Islet of Langerhans (tissue), 1 donor: ENCODE results near the gene LPCAT3.
"Not testable (repeated sequence)": the region's sequence is repeated elsewhere in the genome, so short reads cannot be mapped to it uniquely, and the experiment has no call there.

Experiments used
- FAIRE-seq: peaks from one replicate; lab custom pipeline; 2011; peaks lifted over from hg19 to GRCh38; lab: Jason Lieb, UNC

Gene LPCAT3, protein sequence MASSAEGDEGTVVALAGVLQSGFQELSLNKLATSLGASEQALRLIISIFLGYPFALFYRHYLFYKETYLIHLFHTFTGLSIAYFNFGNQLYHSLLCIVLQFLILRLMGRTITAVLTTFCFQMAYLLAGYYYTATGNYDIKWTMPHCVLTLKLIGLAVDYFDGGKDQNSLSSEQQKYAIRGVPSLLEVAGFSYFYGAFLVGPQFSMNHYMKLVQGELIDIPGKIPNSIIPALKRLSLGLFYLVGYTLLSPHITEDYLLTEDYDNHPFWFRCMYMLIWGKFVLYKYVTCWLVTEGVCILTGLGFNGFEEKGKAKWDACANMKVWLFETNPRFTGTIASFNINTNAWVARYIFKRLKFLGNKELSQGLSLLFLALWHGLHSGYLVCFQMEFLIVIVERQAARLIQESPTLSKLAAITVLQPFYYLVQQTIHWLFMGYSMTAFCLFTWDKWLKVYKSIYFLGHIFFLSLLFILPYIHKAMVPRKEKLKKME

DNA sequence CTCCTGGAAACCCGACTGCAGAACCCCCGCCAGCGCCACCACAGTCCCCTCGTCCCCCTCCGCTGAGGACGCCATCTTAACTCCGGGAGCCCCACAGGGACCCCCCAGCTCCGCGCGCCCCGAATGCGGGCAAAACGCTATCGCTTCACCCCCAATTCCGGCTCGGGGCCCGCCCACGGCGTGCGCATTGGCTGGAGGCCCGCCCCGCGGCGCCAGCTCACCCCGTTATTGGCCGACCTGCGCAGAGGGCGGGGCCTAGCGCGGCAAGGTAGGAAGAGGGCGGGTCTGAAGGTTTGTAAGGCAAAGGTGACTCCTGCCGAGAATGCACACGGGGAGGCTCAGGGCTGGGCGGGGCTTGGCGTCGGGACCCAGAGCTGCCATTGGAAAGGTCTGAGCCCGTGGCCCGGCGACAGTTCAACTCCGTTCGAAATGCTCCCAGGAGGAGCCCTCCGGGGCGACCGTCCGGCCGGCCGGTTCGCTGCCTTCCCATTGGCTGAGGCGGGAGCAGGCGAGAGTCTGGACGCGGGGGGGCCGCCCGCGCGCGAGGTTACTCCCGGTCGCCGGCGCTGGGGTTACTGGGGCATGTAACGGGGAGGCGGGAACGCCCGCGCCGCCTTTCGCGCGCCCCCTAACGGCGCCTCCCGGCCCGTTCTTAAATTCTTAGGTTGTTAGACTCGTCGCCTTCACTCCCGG, at the start of gene LPCAT3:
Gene LPCAT3 (minus strand): TSS at position 127 of the 693 bp plus-strand sequence. CDS start 52 bp downstream, at position 75.
- FAIRE-seq = no peak

DNA sequence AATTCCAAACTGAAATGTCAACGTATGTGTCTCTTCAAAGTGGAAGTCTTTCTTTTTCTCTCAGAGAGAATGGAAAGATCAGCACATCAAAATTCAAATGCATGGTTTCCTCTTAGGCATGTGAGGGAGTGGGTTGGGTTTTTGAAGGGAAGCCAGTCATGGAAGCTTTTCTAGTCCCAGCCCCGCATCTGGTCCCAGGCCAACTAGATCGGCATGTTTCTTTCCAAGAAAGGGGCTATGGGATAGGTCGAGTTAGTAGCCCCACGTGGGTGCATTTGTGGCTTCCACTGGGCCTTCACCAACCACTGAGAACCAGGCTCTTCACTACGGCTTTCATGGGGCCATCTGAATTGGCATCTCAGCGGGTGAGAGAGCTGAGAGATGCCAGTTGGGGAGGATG, 48.8 kb upstream of the LPCAT3 start:
- no peak for FAIRE-seq

DNA sequence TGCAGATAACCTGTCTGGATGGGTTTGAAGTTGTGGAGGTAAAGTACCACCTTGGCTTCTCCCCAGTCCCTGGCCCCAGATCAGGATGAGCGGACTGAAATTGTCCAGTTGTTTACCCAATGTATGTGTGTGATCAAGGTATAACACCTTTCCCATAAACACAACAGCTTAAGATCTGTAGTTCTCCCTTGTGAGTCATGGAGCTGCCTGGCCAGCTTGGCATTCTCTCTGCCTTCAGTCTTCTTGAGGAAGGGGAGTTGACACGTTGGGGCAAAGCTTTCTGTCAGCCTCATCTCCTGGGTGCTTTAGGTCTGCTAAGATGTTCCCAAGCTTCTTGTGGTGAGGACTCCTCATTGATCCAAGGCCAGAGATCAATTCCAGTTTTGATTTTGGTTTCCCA, 48.3 kb upstream of the LPCAT3 start:
- no peak for FAIRE-seq

DNA sequence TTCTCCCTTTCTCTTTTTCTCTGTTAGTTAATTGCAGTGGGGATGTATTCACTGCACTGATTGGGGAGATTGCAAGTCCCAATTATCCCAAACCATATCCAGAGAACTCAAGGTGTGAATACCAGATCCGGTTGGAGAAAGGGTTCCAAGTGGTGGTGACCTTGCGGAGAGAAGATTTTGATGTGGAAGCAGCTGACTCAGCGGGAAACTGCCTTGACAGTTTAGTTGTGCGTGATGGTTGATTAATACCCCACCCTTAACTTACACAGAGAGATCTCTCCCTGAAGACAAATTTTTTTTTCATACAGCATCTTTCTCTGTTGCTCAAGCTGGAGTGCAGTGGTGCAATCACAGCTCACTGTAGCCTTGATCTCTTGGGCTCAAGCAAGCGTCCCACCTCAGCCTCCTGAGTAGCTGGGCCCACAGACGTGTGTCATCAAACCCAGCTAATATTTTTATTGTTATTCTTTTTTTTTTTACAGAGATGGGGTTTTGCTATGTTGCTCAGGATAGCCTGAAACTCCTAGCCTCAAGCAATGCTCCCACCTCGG, 46.9 kb upstream of the LPCAT3 start:
- no peak for FAIRE-seq

DNA sequence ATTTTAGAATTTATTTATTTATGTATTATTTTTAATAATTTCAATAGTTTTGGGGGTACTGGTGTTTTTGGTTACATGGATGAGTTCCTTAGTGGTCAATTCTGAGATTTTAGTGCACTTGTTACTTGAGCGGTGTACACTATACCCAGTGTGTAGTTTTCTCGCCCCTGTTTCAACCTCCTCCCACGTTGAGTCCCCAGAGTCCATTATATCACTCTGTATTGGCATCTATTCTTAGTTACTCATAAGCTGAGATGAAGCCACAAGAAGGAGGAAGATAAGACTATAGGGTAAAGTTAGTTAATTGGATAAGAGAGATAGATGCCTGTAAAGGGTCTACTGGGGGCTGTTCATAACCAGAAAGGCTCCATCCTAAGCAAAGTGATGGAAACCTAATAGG, 46.2 kb upstream of the LPCAT3 start:
- no peak for FAIRE-seq

DNA sequence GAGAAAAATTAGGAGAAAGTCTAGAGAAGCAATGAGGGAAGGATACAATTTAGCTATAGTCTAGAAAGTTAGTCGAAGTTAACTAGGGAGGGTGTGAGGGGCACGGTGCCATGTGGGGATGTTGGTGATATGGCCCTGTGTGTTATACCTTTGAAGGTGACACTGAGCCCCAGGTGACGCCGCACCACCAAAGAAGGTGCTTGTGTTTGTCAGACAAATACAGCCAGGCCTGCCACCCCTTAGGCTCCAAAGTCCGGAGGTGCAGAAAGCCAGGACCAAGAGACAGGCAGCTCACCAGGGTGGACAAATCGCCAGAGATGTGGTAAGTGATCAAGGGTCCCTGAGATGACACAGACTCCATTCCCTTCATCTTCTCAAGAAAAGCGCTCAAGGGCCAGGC, 43.3 kb upstream of the LPCAT3 start:
- no peak for FAIRE-seq

DNA sequence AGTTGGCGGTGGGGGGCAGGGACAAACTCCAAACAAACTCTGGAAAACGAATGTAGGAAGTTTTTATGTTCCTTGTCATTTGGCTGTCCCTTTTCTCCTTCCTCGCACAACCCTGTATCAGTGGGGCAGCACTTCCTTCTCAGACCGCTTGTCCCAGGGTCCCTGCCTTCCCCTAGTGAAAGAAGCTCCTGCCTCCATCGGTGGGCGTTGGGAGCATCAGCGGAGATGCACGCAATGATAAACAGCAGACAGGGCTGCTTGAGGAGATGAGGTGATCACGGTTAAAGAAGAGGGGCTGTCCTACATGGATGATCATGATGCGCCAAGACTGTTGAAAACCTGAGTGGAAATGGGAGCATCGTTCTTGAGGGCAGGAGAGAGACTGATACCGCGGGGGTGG, 42.9 kb upstream of the LPCAT3 start:
- FAIRE-seq = no peak

DNA sequence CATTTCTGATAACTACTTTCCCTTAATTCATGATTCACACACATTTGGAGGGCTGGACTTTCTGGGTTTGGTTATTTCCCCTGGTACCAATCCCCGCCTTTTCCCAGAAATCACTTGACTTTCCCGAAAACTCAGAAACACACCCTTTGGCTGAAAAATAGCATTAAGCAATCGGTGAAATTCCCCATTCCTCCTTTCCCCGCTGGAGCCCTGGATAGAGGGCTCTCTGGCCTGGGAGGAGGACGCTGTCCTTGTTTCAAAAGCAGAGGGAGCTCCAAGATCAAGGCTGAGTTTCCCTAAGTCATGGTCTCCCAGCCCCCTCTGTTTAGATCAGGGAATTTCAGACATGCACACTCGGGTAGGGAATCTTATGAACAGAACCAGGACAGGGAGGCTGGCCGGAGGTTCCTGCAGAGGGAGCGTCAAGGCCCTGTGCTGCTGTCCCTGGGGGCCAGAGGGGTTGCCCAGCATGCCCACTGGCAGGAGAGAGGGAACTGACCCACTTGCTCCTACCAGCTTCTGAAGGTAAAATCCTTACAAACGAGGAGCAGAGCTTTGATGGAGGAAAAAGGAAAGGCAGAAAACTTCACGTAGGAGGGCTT, 42.2 kb upstream of the LPCAT3 start, which contains the start of gene C1S:
Gene C1S (plus strand): TSS at position 366 of the 602 bp plus-strand sequence. CDS start 1,195 bp downstream, outside the sequence.
- FAIRE-seq = no peak

DNA sequence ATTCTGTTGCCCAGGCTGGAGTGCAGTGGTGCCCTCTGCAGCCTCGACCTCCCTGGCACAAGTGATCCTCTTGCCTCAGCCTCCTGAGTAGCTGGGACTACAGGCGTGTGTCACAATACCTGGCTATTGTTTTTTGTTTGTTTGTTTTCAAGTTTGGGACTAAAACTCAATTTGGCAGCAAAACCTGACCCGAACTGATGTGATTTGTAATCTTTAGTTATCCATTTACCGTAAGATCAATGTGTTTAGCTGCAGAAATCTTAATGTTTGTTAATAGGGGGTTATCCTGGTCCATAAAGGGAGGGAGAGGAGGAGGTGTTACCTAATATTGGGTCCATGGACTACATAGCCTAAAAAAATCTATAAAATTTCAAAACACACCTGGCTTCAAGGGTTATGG, 41.5 kb upstream of the LPCAT3 start:
- no peak for FAIRE-seq

DNA sequence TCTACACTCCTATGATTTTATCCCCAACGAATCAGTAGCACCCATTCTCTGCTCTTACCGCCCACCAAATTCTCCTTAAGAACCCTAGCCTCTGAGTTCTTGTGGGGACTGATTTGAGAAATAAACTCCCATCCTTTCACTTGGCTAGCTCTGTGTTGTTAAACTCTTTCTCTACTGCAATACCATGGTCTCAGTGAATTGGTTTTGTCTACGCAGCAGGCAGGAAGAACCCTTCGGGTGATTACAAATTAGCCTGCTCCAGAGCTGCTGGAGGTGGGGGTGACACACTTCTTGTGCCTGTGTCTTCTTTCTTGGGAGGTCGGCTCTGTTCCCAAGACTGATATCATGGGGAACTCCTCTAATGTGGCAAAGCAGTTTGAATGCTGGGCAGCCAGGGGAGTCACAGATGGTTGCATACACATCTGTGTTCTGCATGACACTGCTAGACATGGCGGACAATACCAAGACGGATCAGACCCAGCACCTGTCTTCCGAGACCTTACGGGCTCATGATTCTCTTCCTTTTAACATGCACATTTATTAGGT, 40.6 kb upstream of the LPCAT3 start:
- FAIRE-seq = no peak

DNA sequence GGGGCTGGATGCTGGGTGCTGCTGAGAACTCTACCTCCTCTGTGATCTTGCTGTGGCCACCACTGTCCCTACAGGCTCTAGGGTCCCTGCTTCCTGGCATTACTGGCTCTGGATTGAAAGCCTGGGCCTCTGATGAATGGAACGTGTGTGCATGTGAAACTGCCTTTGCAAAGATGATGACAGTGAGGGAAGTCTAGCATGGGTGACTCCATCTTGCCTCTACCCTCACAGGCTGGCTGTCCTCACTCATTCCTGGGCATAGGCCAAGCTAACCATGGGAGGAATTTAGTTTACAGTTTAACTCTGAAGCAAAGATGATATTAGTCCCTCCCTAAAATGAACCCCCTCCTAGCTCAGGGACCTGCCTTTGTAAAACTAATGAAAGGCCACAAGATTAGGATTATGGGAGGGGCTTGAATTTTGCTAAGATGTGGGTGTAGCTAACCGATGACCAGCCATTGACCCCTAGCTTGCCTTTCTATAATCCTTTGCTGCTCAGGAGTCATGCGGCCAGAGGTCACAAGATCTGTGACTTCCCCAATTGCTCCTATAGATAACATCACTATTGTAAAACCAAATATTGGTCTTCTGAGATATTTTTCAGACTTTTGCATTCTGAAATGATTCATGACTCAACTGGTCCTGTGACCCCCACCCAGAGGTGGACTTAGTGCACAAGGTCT, 40.0 kb upstream of the LPCAT3 start:
- no peak for FAIRE-seq

DNA sequence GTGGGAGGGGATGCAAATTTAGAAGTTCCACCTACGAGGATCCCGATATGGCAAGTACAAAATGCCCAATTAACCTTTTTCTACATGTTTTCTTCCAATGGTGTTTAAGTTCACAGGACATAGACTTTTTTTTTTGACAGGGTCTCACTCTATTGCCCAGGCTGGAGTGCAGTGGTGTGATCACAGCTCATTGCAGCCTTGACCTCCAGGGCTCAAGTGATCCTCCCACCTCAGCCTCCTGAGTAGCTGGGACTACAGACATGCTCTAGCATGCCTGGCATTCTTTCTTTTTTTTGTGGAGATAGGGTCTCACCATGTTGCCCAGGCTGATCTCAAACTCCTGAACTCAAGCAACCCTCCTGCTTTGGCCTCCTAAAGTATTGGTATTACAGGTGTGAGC, 37.5 kb upstream of the LPCAT3 start:
- FAIRE-seq = not testable (repeated sequence)

DNA sequence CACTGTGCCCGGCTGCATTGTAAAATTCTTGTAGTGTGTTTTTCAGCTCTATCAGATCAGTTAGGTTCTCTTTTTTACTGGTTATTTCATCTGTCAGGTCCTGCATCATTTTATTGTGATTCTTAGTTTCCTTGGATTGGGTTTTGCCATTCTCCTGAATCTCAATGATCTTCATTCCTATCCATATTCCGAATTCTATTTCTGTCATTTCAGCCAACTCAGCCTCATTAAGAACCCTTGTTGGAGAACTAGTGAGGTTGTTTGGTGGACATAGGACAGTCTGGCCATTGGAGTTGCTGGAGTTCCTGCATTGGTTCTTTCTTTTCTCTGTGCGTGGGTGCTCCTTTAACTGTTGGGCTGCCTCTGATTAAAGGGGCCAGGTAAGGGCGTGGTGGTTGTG, 36.6 kb upstream of the LPCAT3 start:
- no peak for FAIRE-seq

DNA sequence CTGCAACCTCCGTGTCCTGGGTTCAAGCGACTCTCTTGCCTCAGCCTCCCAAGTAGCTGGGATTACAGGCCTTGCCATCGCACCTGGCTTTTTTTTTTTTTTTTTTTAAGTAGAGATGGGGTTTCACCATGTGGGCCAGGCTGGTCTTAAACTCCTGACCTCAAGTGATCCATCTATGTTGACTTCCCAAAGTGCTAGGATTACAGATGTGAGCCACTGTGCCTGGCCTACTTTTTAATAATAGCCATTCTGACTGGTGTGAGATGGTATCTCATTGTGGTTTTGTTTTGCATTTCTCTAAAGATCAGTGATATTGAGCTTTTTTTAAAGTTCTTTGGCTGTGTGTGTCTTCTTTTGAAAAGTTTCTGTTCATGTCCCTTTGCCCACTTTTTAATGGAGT, 31.7 kb upstream of the LPCAT3 start:
- FAIRE-seq = not testable (repeated sequence)

DNA sequence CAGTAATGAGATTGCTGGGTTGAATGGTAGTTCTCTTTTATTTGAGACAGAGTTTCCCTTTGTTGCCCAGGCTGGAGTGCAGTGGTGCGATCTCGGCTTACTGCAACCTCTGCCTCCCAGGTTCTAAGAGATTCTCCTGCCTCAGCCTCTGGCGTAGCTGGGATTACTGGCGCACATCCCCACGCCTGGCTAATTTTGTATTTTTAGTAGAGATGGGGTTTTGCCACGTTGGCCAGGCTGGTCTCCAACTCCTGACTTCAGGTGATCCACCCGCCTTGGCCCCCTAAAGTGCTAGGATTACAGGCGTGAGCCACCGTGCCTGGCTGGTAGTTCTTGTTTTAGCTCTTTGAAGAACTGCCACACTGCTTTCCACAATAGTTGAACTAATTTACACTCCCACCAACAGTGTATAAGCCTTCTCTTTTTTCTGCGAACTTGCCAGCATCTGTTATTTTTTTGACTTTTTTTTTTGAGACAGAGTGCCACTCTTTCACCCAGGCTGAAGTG, 31.2 kb upstream of the LPCAT3 start:
- FAIRE-seq = not testable (repeated sequence)

DNA sequence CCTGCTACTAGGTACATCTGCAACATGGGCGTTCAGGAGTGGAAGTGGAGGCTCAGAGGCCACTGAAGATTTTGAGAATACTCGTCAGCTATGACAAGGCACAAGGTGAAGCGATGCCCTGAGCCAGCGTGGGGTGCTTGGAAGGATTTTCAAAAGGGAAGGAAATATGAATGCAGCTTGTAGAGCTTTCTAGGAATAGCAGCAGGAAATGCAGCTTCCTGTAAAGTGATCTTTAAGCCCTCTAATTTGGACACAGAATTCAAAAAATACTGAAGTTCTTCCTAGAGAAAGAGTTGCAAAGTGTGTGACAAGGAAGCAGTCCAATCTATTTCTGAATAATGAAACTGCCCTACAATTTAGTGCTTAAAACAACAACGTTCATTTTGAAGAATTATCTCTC, 29.0 kb upstream of the LPCAT3 start:
- FAIRE-seq = no peak

DNA sequence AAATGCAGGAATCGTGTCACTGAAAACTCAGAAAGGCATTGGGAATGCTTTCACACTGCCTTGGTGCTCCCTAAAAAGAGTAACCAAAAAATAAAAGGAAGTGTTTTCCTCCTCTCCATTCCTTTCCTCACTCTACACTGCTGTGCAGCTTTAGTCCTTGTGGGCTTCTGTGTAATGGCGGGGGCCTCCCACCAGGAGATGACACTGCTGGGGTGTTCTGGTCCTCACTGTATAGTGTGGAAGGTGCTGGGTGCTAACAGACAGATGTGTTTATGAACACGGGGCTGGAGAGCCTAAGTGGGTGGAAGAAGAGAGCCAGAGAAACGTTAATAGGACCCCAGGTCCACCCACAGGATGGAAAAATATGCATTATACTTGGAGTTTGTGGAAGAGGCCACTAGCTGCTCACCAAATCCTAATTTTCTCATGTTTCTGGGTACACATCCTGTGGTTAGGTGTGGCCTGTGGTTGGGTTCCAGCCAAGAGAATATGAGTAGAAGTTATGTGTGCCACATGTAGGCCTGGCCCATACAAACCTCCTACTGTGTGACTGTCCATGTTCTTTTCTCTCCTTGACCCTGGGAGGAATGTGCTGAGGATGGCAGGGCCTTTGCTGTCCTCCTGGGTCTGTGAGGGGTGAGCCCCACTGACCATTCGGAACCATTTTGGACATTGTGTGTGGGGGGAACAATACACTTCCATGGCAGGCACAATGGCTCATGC, 28.3 kb upstream of the LPCAT3 start:
- no peak for FAIRE-seq

DNA sequence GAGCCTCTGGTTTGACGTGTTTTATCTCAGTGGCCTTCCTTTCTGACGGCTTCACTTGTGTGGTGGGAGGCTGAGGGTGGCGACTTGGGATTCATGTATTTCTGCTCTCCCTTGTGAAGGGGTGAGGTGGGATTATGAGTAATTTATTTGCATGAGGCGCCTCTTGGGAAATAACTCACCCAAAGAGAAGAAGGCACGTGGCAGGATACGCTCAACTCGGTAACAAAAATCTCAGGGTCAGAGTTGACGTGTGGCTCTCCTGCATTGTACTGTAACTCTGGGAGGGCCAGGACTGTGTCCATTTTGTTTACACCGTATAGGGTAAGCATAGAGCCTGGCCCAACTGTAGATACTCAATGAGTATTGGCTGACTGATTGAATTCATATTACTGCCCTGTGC, 27.6 kb upstream of the LPCAT3 start:
- no peak for FAIRE-seq

DNA sequence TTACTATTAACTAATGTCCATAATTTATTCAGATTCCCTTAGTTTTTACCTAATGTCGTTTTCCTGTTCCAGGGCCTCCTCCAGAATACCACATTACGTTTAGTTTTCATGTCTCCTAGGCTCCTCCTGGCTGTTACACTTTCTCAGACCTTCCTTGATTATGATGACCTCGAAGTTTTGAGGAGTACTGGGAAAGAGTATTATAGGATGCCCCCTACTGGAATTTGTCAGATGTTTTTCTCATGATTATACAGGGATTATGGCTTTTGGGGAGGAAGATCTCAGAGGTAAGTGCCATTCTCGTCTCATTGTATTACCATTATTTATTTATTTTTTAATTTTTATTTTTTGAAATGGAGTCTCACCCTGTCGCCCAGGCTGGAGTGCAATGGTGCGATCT, 24.6 kb upstream of the LPCAT3 start:
- FAIRE-seq = peak; percentile 17

DNA sequence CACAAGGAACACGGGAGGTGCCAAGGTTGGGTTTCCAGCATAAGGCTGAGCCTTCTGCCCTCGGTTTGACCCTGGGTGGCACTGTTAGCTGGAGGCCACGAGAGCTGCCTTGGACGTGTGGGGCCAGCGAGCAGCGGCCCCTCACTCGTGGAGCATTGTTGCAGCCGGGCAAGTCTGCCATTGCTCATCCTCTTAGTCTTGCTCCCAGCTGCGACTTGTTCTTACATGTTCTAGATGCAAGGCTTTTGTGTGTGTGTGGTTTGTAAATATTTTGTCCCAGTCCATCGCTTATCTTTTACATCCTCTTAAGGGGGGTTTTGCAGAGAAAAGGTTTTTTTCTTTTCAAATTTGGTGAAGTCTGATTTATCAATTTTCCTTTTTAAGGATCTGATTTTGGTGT, 21.1 kb upstream of the LPCAT3 start:
- FAIRE-seq = no peak

DNA sequence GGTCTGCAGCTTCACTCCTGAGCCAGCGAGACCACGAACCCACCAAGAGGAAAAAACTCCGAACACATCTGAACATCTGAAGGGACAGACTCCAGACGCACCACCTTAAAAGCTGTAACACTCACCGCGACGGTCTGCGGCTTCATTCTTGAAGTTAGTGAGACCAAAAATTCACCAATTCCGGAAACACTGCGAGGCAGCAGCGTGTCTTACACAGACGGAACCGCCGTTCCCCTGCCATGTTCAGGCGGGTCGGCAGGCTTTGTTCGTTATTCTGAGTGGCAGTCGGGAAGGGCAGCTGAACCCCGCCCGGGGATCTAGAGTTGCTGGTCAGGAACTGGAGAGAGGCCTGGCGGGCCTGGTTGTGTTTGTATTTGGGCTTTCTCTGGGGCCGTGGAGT, 20.3 kb upstream of the LPCAT3 start:
- no peak for FAIRE-seq
